ENCODE data around the gene C12orf42. TPM values are rescaled to one million over a fixed set of nuclear protein-coding genes. Genes with fewer than 3 reads are reported as not detected.

C12orf42 gene
- not detected for polyA plus RNA-seq (2012; ENCODE audit: insufficient read length, low read depth)

GRCh38 chr12:103495469-103496456 lies at the start of gene C12orf42:
Gene C12orf42 (minus strand): TSS chr12:103495968. CDS start chr12:103478426, 17,542 bp downstream.
- TF ChIP-seq TAF1 (IDR thresholded peaks at IDR 0.05; ENCODE audit: borderline replicate concordance, insufficient read depth, low read length) (no peak), FOXP2 (optimal IDR thresholded peaks at IDR 0.05; ENCODE audit: borderline replicate concordance, extremely low read depth, extremely low read length, insufficient read depth) (no peak), POLR2AphosphoS5 (IDR thresholded peaks at IDR 0.05; ENCODE audit: low read depth, low read length) (no peak), SIN3A (IDR thresholded peaks at IDR 0.05; ENCODE audit: borderline replicate concordance, insufficient read depth, low read length) (no peak), REST (IDR thresholded peaks at IDR 0.05; ENCODE audit: insufficient read depth in 1 of 2, low read depth in 2 of 2, low read length in 2 of 2) (no peak)

- TF ChIP-seq POLR2AphosphoS5 (IDR thresholded peaks at IDR 0.05; ENCODE audit: low read depth, low read length), result no peak
- no peak for TF ChIP-seq REST (IDR thresholded peaks at IDR 0.05; ENCODE audit: insufficient read depth in 1 of 2, low read depth in 2 of 2, low read length in 2 of 2)
- TF ChIP-seq FOXP2 (optimal IDR thresholded peaks at IDR 0.05; ENCODE audit: borderline replicate concordance, extremely low read depth, extremely low read length, insufficient read depth), result no peak
- TF ChIP-seq TAF1 (IDR thresholded peaks at IDR 0.05; ENCODE audit: borderline replicate concordance, insufficient read depth, low read length), result no peak
- no peak for TF ChIP-seq SIN3A (IDR thresholded peaks at IDR 0.05; ENCODE audit: borderline replicate concordance, insufficient read depth, low read length)
These were observed 46.3 kb upstream of the C12orf42 start for GRCh38 chr12:103542078-103542477.

DNA sequence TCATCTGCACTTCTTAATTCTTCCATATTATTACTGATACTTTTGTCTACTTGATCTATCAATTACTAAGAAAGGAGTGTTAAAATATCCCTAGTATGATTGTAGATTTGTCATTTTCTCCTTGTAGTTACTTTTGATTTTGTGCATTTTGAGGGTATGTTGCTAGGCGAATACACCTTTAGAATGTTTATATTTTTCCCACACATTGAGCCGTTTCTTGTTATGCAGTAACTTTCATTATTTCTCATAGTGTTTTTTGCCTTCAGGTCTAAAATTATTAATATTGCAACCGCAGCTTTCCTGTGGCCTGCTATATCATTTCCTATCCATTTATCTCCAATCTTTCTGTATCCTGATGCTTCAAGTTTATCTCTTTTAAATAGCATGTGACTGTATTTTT lies 44.6 kb upstream of the C12orf42 start:
- no peak for TF ChIP-seq TAF1 (IDR thresholded peaks at IDR 0.05; ENCODE audit: borderline replicate concordance, insufficient read depth, low read length)
- no peak for TF ChIP-seq REST (IDR thresholded peaks at IDR 0.05; ENCODE audit: insufficient read depth in 1 of 2, low read depth in 2 of 2, low read length in 2 of 2)
- TF ChIP-seq SIN3A (IDR thresholded peaks at IDR 0.05; ENCODE audit: borderline replicate concordance, insufficient read depth, low read length), result no peak
- no peak for TF ChIP-seq POLR2AphosphoS5 (IDR thresholded peaks at IDR 0.05; ENCODE audit: low read depth, low read length)
- no peak for TF ChIP-seq FOXP2 (optimal IDR thresholded peaks at IDR 0.05; ENCODE audit: borderline replicate concordance, extremely low read depth, extremely low read length, insufficient read depth)

- TF ChIP-seq POLR2AphosphoS5 (IDR thresholded peaks at IDR 0.05; ENCODE audit: low read depth, low read length), result no peak
- no peak for TF ChIP-seq TAF1 (IDR thresholded peaks at IDR 0.05; ENCODE audit: borderline replicate concordance, insufficient read depth, low read length)
- no peak for TF ChIP-seq FOXP2 (optimal IDR thresholded peaks at IDR 0.05; ENCODE audit: borderline replicate concordance, extremely low read depth, extremely low read length, insufficient read depth)
- TF ChIP-seq REST (IDR thresholded peaks at IDR 0.05; ENCODE audit: insufficient read depth in 1 of 2, low read depth in 2 of 2, low read length in 2 of 2), result no peak
- no peak for TF ChIP-seq SIN3A (IDR thresholded peaks at IDR 0.05; ENCODE audit: borderline replicate concordance, insufficient read depth, low read length)
These were observed 42.6 kb upstream of the C12orf42 start for GRCh38 chr12:103538397-103538796.
